Measurements from ENCODE around the gene SLC30A5.

DNA sequence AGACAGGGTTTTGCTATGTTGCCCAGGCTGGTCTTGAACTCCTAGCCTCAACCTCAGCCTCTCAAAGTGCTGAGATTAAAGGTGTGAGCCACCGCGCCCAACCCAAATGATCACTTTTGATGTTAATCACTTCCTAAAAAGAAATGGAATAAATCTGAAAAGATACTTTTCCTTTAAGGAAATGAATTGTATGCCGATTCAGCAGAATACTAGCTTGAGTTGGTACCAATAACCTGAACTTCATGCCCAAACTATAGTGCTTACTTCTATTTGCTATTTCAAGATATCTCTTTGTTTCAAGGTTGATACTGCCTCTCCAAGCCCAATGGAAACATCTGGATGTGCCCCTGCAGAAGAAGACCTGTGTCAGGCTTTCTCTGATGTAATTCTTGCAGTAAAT, 77.2 kb downstream of the SLC30A5 start:
- TF ChIP-seq, protein P1, sequence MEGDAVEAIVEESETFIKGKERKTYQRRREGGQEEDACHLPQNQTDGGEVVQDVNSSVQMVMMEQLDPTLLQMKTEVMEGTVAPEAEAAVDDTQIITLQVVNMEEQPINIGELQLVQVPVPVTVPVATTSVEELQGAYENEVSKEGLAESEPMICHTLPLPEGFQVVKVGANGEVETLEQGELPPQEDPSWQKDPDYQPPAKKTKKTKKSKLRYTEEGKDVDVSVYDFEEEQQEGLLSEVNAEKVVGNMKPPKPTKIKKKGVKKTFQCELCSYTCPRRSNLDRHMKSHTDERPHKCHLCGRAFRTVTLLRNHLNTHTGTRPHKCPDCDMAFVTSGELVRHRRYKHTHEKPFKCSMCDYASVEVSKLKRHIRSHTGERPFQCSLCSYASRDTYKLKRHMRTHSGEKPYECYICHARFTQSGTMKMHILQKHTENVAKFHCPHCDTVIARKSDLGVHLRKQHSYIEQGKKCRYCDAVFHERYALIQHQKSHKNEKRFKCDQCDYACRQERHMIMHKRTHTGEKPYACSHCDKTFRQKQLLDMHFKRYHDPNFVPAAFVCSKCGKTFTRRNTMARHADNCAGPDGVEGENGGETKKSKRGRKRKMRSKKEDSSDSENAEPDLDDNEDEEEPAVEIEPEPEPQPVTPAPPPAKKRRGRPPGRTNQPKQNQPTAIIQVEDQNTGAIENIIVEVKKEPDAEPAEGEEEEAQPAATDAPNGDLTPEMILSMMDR (IDR thresholded peaks at IDR 0.05) = no peak
- TF ChIP-seq EZH2 (IDR thresholded peaks at IDR 0.05) (no peak), EZH2phosphoT487 (IDR thresholded peaks at IDR 0.05) (no peak)

All from neural progenitor cell (in vitro differentiated cells).